SU-DHL-6 (cell line): ENCODE measurements around the gene ACRBP.

ENCODE experiments used
- EZH2phosphoT487 ChIP-seq: fragments of 200-600 bp; sonication (generic), shearing (Covaris generic); conservative IDR thresholded peaks from 2 replicates; pipeline ENCODE4 v1.6.1; 2018; ENCODE audit warnings: mild to moderate bottlenecking, antibody characterized with exemption, low read length, moderate library complexity, mixed read lengths
- TF ChIP-seq, protein P1 (sequence below): fragments of 200-600 bp; sonication (generic); IDR thresholded peaks from one replicate; pipeline ENCODE4 v1.5.1; 2017; ENCODE audit warnings: antibody characterized with exemption, mild to moderate bottlenecking, low read length, moderate library complexity; ENCODE audit not compliant: insufficient read depth, poor library complexity, severe bottlenecking

DNA sequence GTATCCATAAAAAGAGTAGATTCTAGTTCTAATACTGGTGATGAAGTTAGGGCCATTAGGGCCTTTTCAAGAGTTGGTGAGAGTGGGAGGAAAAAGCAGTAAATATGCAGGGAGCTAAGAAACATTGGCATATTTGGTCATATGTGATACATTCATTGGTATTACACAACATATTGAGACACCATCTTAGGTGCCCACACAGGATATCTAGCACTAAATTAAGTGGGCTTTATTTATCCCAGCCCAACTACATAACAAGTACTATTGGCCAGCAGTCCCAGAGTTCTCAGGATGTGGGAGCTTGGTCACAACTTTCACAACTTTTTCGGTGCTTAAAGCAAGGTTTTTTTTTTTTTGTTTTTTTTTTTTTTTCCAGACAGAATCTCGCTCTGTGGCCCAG lies 17.7 kb upstream of the ACRBP start:
- TF ChIP-seq, protein P1, sequence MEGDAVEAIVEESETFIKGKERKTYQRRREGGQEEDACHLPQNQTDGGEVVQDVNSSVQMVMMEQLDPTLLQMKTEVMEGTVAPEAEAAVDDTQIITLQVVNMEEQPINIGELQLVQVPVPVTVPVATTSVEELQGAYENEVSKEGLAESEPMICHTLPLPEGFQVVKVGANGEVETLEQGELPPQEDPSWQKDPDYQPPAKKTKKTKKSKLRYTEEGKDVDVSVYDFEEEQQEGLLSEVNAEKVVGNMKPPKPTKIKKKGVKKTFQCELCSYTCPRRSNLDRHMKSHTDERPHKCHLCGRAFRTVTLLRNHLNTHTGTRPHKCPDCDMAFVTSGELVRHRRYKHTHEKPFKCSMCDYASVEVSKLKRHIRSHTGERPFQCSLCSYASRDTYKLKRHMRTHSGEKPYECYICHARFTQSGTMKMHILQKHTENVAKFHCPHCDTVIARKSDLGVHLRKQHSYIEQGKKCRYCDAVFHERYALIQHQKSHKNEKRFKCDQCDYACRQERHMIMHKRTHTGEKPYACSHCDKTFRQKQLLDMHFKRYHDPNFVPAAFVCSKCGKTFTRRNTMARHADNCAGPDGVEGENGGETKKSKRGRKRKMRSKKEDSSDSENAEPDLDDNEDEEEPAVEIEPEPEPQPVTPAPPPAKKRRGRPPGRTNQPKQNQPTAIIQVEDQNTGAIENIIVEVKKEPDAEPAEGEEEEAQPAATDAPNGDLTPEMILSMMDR = no peak
- TF ChIP-seq EZH2phosphoT487 = no peak
